WTC11 (cell line): ENCODE results near the gene CCDC71L. TPM values are rescaled to one million over a fixed set of nuclear protein-coding genes. Genes with fewer than 3 reads are reported as not detected.

Experiments
- ATAC-seq: fragments of 200-7000 bp; cut with Tn5 transposase; 2 replicates; pipeline ENCODE4 v1.10.0; 2021; ENCODE audit warnings: mild to moderate bottlenecking, moderate library complexity
- CTCF ChIA-PET: fragments of 300-600 bp; sonication (Branson Sonifier 250); formaldehyde crosslinking; loops from one replicate; lab custom pipeline; 2021; ENCODE audit warnings: antibody characterized with exemption; lab: Charles Lee
- POLR2A ChIA-PET: fragments of 350-600 bp; sonication (Branson Sonifier 250); formaldehyde crosslinking; loops from one replicate; lab custom pipeline; 2021; ENCODE audit warnings: antibody characterized with exemption; lab: Charles Lee
- DNase-seq: peaks from one replicate; pipeline ENCODE4 v3.0.0; 2021; ENCODE audit warnings: low spot score
- H3K27ac Mint-ChIP-seq: 2 replicates; pipeline ENCODE4 v1.8.0; 2021; ENCODE audit warnings: mixed read lengths
- H3K27me3 Mint-ChIP-seq: 2 replicates; pipeline ENCODE4 v1.8.0; 2021; ENCODE audit warnings: low read depth, mild to moderate bottlenecking, moderate library complexity, mixed read lengths
- H3K36me3 Mint-ChIP-seq: 2 replicates; pipeline ENCODE4 v1.8.0; 2021; ENCODE audit warnings: mixed read lengths
- H3K4me1 Mint-ChIP-seq: 2 replicates; pipeline ENCODE4 v1.8.0; 2022; ENCODE audit warnings: mixed read lengths
- H3K4me3 Mint-ChIP-seq: 2 replicates; pipeline ENCODE4 v1.8.0; 2021; ENCODE audit warnings: mild to moderate bottlenecking, moderate library complexity, mixed read lengths
- H3K9me3 Mint-ChIP-seq: 2 replicates; pipeline ENCODE4 v1.8.0; 2021; ENCODE audit warnings: mixed read lengths
- ARID4B ChIP-seq: sonication (generic); formaldehyde crosslinking; IDR thresholded peaks from 2 replicates; pipeline ENCODE4 v1.8.0; 2023; ENCODE audit warnings: missing genetic modification reagents, mild to moderate bottlenecking, borderline replicate concordance
- FOXK1 ChIP-seq: sonication (generic); formaldehyde crosslinking; IDR thresholded peaks from 2 replicates; pipeline ENCODE4 v1.8.0; 2022; ENCODE audit warnings: mild to moderate bottlenecking, moderate library complexity, missing genetic modification reagents
- FOXP4 ChIP-seq: sonication (generic); formaldehyde crosslinking; IDR thresholded peaks from 2 replicates; pipeline ENCODE4 v1.8.0; 2022; ENCODE audit warnings: mild to moderate bottlenecking, missing genetic modification reagents
- GABPB1 ChIP-seq: sonication (generic); formaldehyde crosslinking; IDR thresholded peaks from 2 replicates; pipeline ENCODE4 v1.8.1; 2023; ENCODE audit warnings: mild to moderate bottlenecking, missing genetic modification reagents
- GRHL2 ChIP-seq: fragments of 250-450 bp; sonication (Bioruptor Pico); IDR thresholded peaks from 2 replicates; pipeline ENCODE4 v1.8.0; 2022; ENCODE audit warnings: mild to moderate bottlenecking, moderate library complexity; ENCODE audit not compliant: insufficient replicate concordance, severe bottlenecking
- GTF2I ChIP-seq: fragments of 250-450 bp; sonication (Bioruptor Pico); conservative IDR thresholded peaks from 2 replicates; pipeline ENCODE4 v1.4.0; 2021; ENCODE audit warnings: mild to moderate bottlenecking
- KAT7 ChIP-seq: sonication (generic); formaldehyde crosslinking; IDR thresholded peaks from 2 replicates; pipeline ENCODE4 v1.8.1; 2023; ENCODE audit warnings: missing genetic modification reagents, mild to moderate bottlenecking, borderline replicate concordance
- NR2C2 ChIP-seq: sonication (generic); formaldehyde crosslinking; IDR thresholded peaks from 2 replicates; pipeline ENCODE4 v1.8.0; 2022; ENCODE audit warnings: mild to moderate bottlenecking, missing genetic modification reagents
- SMAD4 ChIP-seq: sonication (generic); formaldehyde crosslinking; IDR thresholded peaks from 2 replicates; pipeline ENCODE4 v1.8.0; 2022; ENCODE audit warnings: mild to moderate bottlenecking, missing genetic modification reagents
- ZNF263 ChIP-seq: sonication (generic); formaldehyde crosslinking; IDR thresholded peaks from 2 replicates; pipeline ENCODE4 v1.8.1; 2022; ENCODE audit warnings: low read depth, mild to moderate bottlenecking, moderate library complexity, missing genetic modification reagents
- ZNF281 ChIP-seq: sonication (generic); formaldehyde crosslinking; IDR thresholded peaks from 2 replicates; pipeline ENCODE4 v1.8.0; 2023; ENCODE audit warnings: mild to moderate bottlenecking, missing genetic modification reagents
- ZNF512 ChIP-seq: sonication (generic); formaldehyde crosslinking; IDR thresholded peaks from 2 replicates; pipeline ENCODE4 v1.8.1; 2022; ENCODE audit warnings: missing genetic modification reagents, borderline replicate concordance
- total RNA-seq: library from RNA; stranded (reverse); gene quantifications from 3 replicates; pipeline ENCODE4 v1.2.3, GENCODE V29; 2021
- TF ChIP-seq, protein P1 (sequence below): sonication (generic); formaldehyde crosslinking; IDR thresholded peaks from 2 replicates; pipeline ENCODE4 v1.8.1; 2023; ENCODE audit warnings: mild to moderate bottlenecking, missing genetic modification reagents
- TF ChIP-seq, protein P2 (sequence below): sonication (generic); formaldehyde crosslinking; IDR thresholded peaks from 2 replicates; pipeline ENCODE4 v1.8.1; 2023; ENCODE audit warnings: mild to moderate bottlenecking, missing genetic modification reagents, moderate library complexity
- TF ChIP-seq, protein P3 (sequence below): fragments of 250-450 bp; sonication (Bioruptor Pico); IDR thresholded peaks from 2 replicates; pipeline ENCODE4 v1.9.0; 2021; ENCODE audit warnings: mild to moderate bottlenecking

The CCDC71L gene
- total RNA-seq, 1 experiment from 2014 or later: 21.5 TPM

DNA sequence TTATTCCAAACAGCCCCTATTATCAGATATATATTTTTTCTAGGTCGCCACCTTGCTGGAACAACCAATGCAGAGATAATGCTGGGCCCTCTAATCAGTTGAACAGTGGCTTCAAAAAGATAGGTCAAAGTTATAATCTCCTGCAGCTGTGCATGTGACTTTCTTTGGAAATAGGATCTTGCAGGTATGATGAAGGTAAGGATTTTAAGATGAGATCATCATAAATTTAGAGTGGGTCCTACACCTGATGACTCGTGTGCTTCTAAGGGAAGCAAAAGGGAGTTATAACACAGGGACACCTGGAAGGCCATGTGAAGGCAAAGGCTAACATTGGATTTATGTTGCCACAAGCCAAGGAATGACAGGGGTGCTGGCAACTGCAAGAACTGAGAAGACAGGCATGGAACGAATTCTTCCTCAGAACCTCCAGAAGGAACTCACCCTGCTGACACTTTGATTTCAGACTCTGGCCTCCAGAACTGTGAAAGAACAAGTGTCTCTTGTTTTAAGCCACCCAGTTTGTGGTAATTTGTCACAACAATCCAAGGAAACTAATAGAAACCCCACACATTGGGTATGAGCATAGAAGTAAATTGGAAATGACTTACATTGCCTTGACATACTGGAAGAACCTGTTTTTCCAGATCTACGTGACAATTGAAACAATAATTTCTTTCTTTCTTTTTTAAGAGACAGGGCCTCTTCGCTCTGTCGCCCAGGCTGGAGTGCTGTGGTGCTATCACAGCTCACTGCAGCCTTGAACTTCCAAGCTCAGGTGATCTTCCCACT is 34.4 kb downstream of the CCDC71L start:
- Mint-ChIP-seq H3K36me3 (peaks cover 4% of the 10 kb centered on the region), H3K9me3 (peaks cover 28% of the 10 kb centered on the region), H3K27me3 (peaks cover 3% of the 10 kb centered on the region; the same call in 1 of the 2 replicates), H3K4me1 (peaks cover 26% of the 10 kb centered on the region), H3K4me3 (no peak overlapping the region), H3K27ac (no peak overlapping the region)
- ChIA-PET CTCF (no interaction called here), POLR2A (no interaction called here)
- ATAC-seq (no peak), DNase-seq (no peak)
- TF ChIP-seq NR2C2 (no peak), ZNF512 (CRISPR knock-in tag) (no peak), GTF2I (CRISPR knock-in tag) (no peak), ARID4B (CRISPR knock-in tag) (no peak), ZNF281 (CRISPR knock-in tag) (no peak), GRHL2 (CRISPR knock-in tag) (no peak), SMAD4 (CRISPR knock-in tag) (no peak), FOXK1 (CRISPR knock-in tag) (no peak), GABPB1 (CRISPR knock-in tag) (no peak), KAT7 (CRISPR knock-in tag) (no peak), FOXP4 (CRISPR knock-in tag) (no peak), ZNF263 (no peak)
- TF ChIP-seq, protein P1, sequence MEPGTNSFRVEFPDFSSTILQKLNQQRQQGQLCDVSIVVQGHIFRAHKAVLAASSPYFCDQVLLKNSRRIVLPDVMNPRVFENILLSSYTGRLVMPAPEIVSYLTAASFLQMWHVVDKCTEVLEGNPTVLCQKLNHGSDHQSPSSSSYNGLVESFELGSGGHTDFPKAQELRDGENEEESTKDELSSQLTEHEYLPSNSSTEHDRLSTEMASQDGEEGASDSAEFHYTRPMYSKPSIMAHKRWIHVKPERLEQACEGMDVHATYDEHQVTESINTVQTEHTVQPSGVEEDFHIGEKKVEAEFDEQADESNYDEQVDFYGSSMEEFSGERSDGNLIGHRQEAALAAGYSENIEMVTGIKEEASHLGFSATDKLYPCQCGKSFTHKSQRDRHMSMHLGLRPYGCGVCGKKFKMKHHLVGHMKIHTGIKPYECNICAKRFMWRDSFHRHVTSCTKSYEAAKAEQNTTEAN (CRISPR knock-in tag): no peak
- TF ChIP-seq, protein P2, sequence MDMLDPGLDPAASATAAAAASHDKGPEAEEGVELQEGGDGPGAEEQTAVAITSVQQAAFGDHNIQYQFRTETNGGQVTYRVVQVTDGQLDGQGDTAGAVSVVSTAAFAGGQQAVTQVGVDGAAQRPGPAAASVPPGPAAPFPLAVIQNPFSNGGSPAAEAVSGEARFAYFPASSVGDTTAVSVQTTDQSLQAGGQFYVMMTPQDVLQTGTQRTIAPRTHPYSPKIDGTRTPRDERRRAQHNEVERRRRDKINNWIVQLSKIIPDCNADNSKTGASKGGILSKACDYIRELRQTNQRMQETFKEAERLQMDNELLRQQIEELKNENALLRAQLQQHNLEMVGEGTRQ (CRISPR knock-in tag): no peak
- TF ChIP-seq, protein P3, sequence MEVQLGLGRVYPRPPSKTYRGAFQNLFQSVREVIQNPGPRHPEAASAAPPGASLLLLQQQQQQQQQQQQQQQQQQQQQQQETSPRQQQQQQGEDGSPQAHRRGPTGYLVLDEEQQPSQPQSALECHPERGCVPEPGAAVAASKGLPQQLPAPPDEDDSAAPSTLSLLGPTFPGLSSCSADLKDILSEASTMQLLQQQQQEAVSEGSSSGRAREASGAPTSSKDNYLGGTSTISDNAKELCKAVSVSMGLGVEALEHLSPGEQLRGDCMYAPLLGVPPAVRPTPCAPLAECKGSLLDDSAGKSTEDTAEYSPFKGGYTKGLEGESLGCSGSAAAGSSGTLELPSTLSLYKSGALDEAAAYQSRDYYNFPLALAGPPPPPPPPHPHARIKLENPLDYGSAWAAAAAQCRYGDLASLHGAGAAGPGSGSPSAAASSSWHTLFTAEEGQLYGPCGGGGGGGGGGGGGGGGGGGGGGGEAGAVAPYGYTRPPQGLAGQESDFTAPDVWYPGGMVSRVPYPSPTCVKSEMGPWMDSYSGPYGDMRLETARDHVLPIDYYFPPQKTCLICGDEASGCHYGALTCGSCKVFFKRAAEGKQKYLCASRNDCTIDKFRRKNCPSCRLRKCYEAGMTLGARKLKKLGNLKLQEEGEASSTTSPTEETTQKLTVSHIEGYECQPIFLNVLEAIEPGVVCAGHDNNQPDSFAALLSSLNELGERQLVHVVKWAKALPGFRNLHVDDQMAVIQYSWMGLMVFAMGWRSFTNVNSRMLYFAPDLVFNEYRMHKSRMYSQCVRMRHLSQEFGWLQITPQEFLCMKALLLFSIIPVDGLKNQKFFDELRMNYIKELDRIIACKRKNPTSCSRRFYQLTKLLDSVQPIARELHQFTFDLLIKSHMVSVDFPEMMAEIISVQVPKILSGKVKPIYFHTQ (CRISPR knock-in tag): no peak
